H1 (cell line): ENCODE results near the gene SYF2. TPM values are rescaled to one million over a fixed set of nuclear protein-coding genes. Genes with fewer than 3 reads are reported as not detected.

Experiments used
- CTCF ChIA-PET: fragments of 300-600 bp; sonication (Branson Sonifier 250); formaldehyde crosslinking; loops from one replicate; lab custom pipeline; 2021; ENCODE audit not compliant: partially characterized antibody; lab: Charles Lee
- POLR2A ChIA-PET: fragments of 300-600 bp; sonication (Branson Sonifier 250); formaldehyde crosslinking; loops from one replicate; lab custom pipeline; 2021; ENCODE audit warnings: inconsistent platforms; ENCODE audit not compliant: partially characterized antibody; lab: Charles Lee
- DNase-seq, 2 experiments: peaks; one replicate each; pipeline versions ENCODE4 v3.0.0 to v3.0.0-alpha.2; 2010 to 2022; ENCODE audit warnings: low spot score in 2 of 2, low read depth in 1 of 2, mixed read lengths in 1 of 2
- FAIRE-seq: peaks from 2 replicates; lab custom pipeline; 2011; peaks lifted over from hg19 to GRCh38; lab: Jason Lieb, UNC
- H2AFZ ChIP-seq: 2 replicates; pipeline ENCODE4 v1.8.1; 2012; ENCODE audit warnings: low read length, inconsistent platforms
- H2AK5ac ChIP-seq: 2 replicates; pipeline ENCODE4 v1.6.1; 2013; ENCODE audit warnings: low read depth, low read length
- H2BK120ac ChIP-seq: replicated peaks from 2 replicates; pipeline ENCODE3; 2013; ENCODE audit warnings: low read depth, low read length, inconsistent platforms
- H2BK12ac ChIP-seq: 2 replicates; pipeline ENCODE4 v1.6.1; 2013; ENCODE audit warnings: low read depth, low read length
- H2BK15ac ChIP-seq: 2 replicates; pipeline ENCODE4 v1.6.1; 2013; ENCODE audit warnings: low read length
- H2BK20ac ChIP-seq: 2 replicates; pipeline ENCODE4 v1.6.1; 2013; ENCODE audit warnings: low read length
- H2BK5ac ChIP-seq: 2 replicates; pipeline ENCODE4 v1.6.1; 2013; ENCODE audit warnings: low read depth, low read length
- H3K14ac ChIP-seq: 2 replicates; pipeline ENCODE4 v1.6.1; 2013; ENCODE audit warnings: inconsistent platforms; ENCODE audit not compliant: insufficient read length
- H3K18ac ChIP-seq: 2 replicates; pipeline ENCODE4 v1.6.1; 2013; ENCODE audit warnings: low read length; ENCODE audit errors: extremely low read depth
- H3K23ac ChIP-seq: 2 replicates; pipeline ENCODE4 v1.6.1; 2013; ENCODE audit warnings: inconsistent platforms; ENCODE audit not compliant: insufficient read length
- H3K23me2 ChIP-seq: 2 replicates; pipeline ENCODE4 v1.6.1; 2013; ENCODE audit warnings: low read depth, low read length
- H3K27ac ChIP-seq: 2 replicates; pipeline ENCODE4 v1.6.1; 2011; ENCODE audit warnings: low read depth, low read length, inconsistent platforms
- H3K27me3 ChIP-seq, 4 experiments: replicated peaks in 1 of 4; 1 replicate in 1 of 4; 2 replicates in 3 of 4; pipeline versions ENCODE4 v1.6.1 to v1.8.1; 2011 to 2013; ENCODE audit warnings: low read length in 3 of 4, mild to moderate bottlenecking in 3 of 4, inconsistent platforms in 2 of 4, mixed read lengths in 2 of 4, moderate library complexity in 1 of 4; ENCODE audit not compliant: control insufficient read depth in 3 of 4, insufficient read depth in 3 of 4; ENCODE audit errors: extremely low read depth in 1 of 4
- H3K36me3 ChIP-seq, 4 experiments: 2 replicates each; pipeline versions ENCODE4 v1.6.1 to v1.8.1; 2011 to 2013; ENCODE audit warnings: mild to moderate bottlenecking in 4 of 4, low read length in 3 of 4, moderate library complexity in 2 of 4, control low read depth in 1 of 4, inconsistent platforms in 1 of 4; ENCODE audit not compliant: insufficient read depth in 4 of 4, control insufficient read depth in 2 of 4
- H3K4ac ChIP-seq: replicated peaks from 2 replicates; pipeline ENCODE3; 2013; ENCODE audit warnings: low read length, low read depth, mixed read lengths, inconsistent platforms; ENCODE audit not compliant: insufficient read length
- H3K4me1 ChIP-seq, 4 experiments: replicated peaks in 1 of 4; 1 replicate in 1 of 4; 2 replicates in 3 of 4; pipeline versions ENCODE4 v1.6.1 to v1.8.1; 2011 to 2013; ENCODE audit warnings: low read length in 3 of 4, inconsistent platforms in 2 of 4, mixed read lengths in 1 of 4; ENCODE audit not compliant: insufficient read depth in 4 of 4, control insufficient read depth in 3 of 4
- H3K4me2 ChIP-seq, 2 experiments: 2 replicates each; pipeline versions ENCODE4 v1.6.1 to v1.8.1; 2011 to 2013; ENCODE audit warnings: low read depth in 2 of 2, low read length in 2 of 2, control low read depth in 1 of 2, inconsistent platforms in 1 of 2, mild to moderate bottlenecking in 1 of 2; ENCODE audit not compliant: insufficient read depth in 1 of 2
- H3K4me3 ChIP-seq, 4 experiments: fragments of 200-600, 300-600 bp in 1 of 4; sonication (generic), shearing (Covaris generic), sonication (Bioruptor Twin) in 1 of 4; 2 replicates each; pipeline versions ENCODE4 v1.5.1 to v1.8.1; 2011 to 2016; ENCODE audit warnings: low read length in 4 of 4, low read depth in 3 of 4, control low read depth in 2 of 4, inconsistent platforms in 2 of 4, mild to moderate bottlenecking in 2 of 4, mixed read lengths in 1 of 4, moderate library complexity in 1 of 4; ENCODE audit not compliant: insufficient read depth in 2 of 4; ENCODE audit errors: extremely low read depth in 1 of 4
- H3K56ac ChIP-seq: replicated peaks from 2 replicates; pipeline ENCODE3; 2013; ENCODE audit warnings: low read depth, mild to moderate bottlenecking, mixed read lengths, low read length, inconsistent platforms; ENCODE audit not compliant: insufficient read length
- H3K79me1 ChIP-seq: 2 replicates; pipeline ENCODE4 v1.6.1; 2013; ENCODE audit warnings: low read depth, low read length, control low read depth
- H3K79me2 ChIP-seq, 2 experiments: 2 replicates each; pipeline versions ENCODE4 v1.6.1 to v1.8.1; 2012 to 2013; ENCODE audit warnings: low read length in 2 of 2, mild to moderate bottlenecking in 2 of 2, inconsistent platforms in 1 of 2; ENCODE audit not compliant: insufficient read depth in 2 of 2, control insufficient read depth in 1 of 2
- H3K9ac ChIP-seq, 4 experiments: replicated peaks in 1 of 4; 1 replicate in 1 of 4; 2 replicates in 3 of 4; pipeline versions ENCODE4 v1.6.1 to v1.8.1; 2011 to 2013; ENCODE audit warnings: low read depth in 3 of 4, low read length in 3 of 4, control low read depth in 2 of 4, mild to moderate bottlenecking in 2 of 4, moderate library complexity in 2 of 4, inconsistent platforms in 1 of 4; ENCODE audit errors: extremely low read depth in 1 of 4
- H3K9me3 ChIP-seq, 2 experiments: 2 replicates each; pipeline versions ENCODE4 v1.6.1 to v1.8.1; 2012 to 2013; ENCODE audit warnings: mild to moderate bottlenecking in 2 of 2, moderate library complexity in 2 of 2, control low read depth in 1 of 2, inconsistent platforms in 1 of 2, low read depth in 1 of 2, low read length in 1 of 2, mixed read lengths in 1 of 2; ENCODE audit not compliant: insufficient read depth in 2 of 2
- H4K20me1 ChIP-seq, 2 experiments: replicated peaks in 1 of 2; 2 replicates each; pipeline versions ENCODE3 to v1.8.1; 2011 to 2013; ENCODE audit warnings: inconsistent platforms in 2 of 2, low read length in 2 of 2, mild to moderate bottlenecking in 1 of 2; ENCODE audit not compliant: insufficient read depth in 2 of 2, control insufficient read depth in 1 of 2
- H4K5ac ChIP-seq: 2 replicates; pipeline ENCODE4 v1.6.1; 2013; ENCODE audit warnings: low read length, low read depth, mixed read lengths, inconsistent platforms; ENCODE audit not compliant: insufficient read length
- H4K8ac ChIP-seq: 2 replicates; pipeline ENCODE4 v1.8.0; 2013; ENCODE audit warnings: mild to moderate bottlenecking, moderate library complexity, low read length, inconsistent platforms; ENCODE audit not compliant: insufficient read depth; ENCODE audit errors: extremely low read depth
- H4K91ac ChIP-seq: replicated peaks from 2 replicates; pipeline ENCODE3; 2013; ENCODE audit warnings: low read length, mixed read lengths, inconsistent platforms; ENCODE audit not compliant: insufficient read length
- EGR1 ChIP-seq: IDR thresholded peaks from 2 replicates; pipeline ENCODE4 v1.6.1; 2011; ENCODE audit warnings: low read depth, low read length, borderline replicate concordance
- TCF12 ChIP-seq: IDR thresholded peaks from 2 replicates; pipeline ENCODE4 v1.6.1; 2011; ENCODE audit warnings: low read depth, mild to moderate bottlenecking, low read length
- WGBS, 2 experiments: shearing (Covaris generic) in 1 of 2; methylation state at CpG; one replicate each; pipeline versions ENCODE4 v1.1.6 to v1.1.7; 2013 to 2015; ENCODE audit warnings: low lambda C conversion rate in 2 of 2, mixed read lengths in 2 of 2, inconsistent platforms in 1 of 2, low coverage in 1 of 2, missing lambda C conversion rate in 1 of 2; ENCODE audit not compliant: insufficient replicate concordance in 2 of 2, insufficient coverage in 1 of 2, insufficient read length in 1 of 2; ENCODE audit errors: extremely low coverage in 1 of 2, missing lambda C conversion rate in 1 of 2; 5-methylcytosine and 5-hydroxymethylcytosine counted together
- polyA plus RNA-seq, 7 experiments: library from polyadenylated mRNA; depleted of rRNA in 3 of 7; stranded (reverse) in 5 of 7; unstranded in 2 of 7; fragments of >200 nt in 5 of 7; fragments of 200-250 nt in 2 of 7; gene quantifications; 1 replicate in 5 of 7; 2 replicates in 1 of 7; 4 replicates in 1 of 7; pipeline versions ENCODE4 v1.2.1 to v1.2.3, GENCODE V29; 2011 to 2013; ENCODE audit warnings: missing spikeins in 2 of 7, mixed read lengths in 2 of 7
- total RNA-seq: library from RNA; stranded (reverse); fragmentation: NEBNext Ultra II Directional; extraction: Animal tissue kit (Norgen Biotek cat#: 25700); gene quantifications from 2 replicates; pipeline ENCODE4 v1.2.1, GENCODE V29; 2021

The SYF2 gene
- total and polyA plus RNA-seq, 2 of the 8 experiments (the other 6 are each of a cell fraction or from before 2014, with no cell fraction given), result 7.5 to 33.0 TPM

DNA sequence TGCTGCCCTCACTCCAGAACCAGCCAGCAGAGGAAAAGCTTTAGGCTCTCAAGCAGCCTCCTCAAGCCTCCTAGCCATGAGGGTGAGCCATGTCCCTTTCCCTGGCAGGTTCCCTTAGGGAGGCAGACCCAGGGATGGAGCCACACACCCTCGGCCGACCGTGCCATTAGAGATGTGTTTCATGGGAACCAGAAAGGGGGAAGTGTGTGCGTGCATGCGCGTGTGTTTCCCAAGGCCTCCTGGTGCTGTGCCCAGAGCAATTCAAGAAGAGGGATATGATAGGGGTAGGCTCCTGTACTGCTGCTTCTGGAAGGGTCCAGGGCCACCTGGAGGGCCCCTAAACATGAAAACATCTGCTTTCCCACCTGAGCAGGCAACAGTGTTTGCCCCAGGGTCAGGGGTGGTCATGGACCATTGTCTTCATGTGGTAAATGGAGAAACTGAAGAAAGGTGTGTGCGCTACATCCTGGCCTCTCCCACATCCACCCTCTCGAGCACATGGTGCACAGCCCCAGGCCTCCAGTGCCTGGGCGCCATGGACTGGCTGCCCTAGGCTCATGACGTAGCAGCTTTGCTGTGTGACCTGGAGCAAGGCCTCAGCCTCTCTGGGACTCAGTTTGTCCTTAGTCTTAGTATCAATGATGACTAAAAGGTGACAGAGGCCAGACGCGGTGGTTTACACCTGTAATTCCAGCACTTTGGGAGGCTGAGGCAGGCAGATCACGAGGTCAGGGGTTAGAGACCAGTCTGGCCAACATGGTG lies 48.1 kb downstream of the SYF2 start:
- FAIRE-seq (no peak), DNase-seq (no peak)
- Histone ChIP-seq H3K56ac (no peak overlapping the region), H2BK120ac (no peak overlapping the region), H3K9ac (no peak overlapping the region), H3K9me3 (no peaks in the 10 kb centered on the region), H3K36me3 (no peaks in the 10 kb centered on the region), H3K27me3 (no peaks in the 10 kb centered on the region), H3K14ac (no peak overlapping the region), H3K23me2 (no peaks in the 10 kb centered on the region), H3K79me2 (no peaks in the 10 kb centered on the region), H4K20me1 (no peaks in the 10 kb centered on the region), H3K27ac (no peak overlapping the region), H2AFZ (no peak overlapping the region), H2BK20ac (no peak overlapping the region), H4K91ac (no peak overlapping the region)
- ChIA-PET CTCF (interaction anchor here (1.3 kb wide), 1 partner anchor 36 kb away, joined by 4 read pairs; no protein-coding TSS in a partner anchor), POLR2A (no interaction called here)
- TF ChIP-seq EGR1 (no peak), TCF12 (no peak)
- TF ChIP-seq, all 59 proteins: peak for 0
- Histone ChIP-seq H3K4me2 (no peak overlapping the region), H3K23ac (no peak overlapping the region), H3K4me3 (no peak overlapping the region), H2BK5ac (no peak overlapping the region), H2AK5ac (no peak overlapping the region), H3K4me1 (no peaks in the 10 kb centered on the region), H3K79me1 (no peaks in the 10 kb centered on the region), H3K18ac (no peak overlapping the region), H4K5ac (no peak overlapping the region), H2BK15ac (no peak overlapping the region), H3K4ac (no peak overlapping the region), H4K8ac (no peak overlapping the region), H2BK12ac (no peak overlapping the region)
- WGBS, 2 experiments, result 97% methylated on average over 13 of the region's 13 CpGs; no CpG with 5 or more reads in 1 of the 2 experiments
